ENCODE results near the gene PAMR1.

The PAMR1 gene

GRCh38 chr11:35390737-35391682 is 134.4 kb downstream of the PAMR1 start:
- peak; percentile 87 for DNase-seq (ENCODE audit: low read depth)

DNA sequence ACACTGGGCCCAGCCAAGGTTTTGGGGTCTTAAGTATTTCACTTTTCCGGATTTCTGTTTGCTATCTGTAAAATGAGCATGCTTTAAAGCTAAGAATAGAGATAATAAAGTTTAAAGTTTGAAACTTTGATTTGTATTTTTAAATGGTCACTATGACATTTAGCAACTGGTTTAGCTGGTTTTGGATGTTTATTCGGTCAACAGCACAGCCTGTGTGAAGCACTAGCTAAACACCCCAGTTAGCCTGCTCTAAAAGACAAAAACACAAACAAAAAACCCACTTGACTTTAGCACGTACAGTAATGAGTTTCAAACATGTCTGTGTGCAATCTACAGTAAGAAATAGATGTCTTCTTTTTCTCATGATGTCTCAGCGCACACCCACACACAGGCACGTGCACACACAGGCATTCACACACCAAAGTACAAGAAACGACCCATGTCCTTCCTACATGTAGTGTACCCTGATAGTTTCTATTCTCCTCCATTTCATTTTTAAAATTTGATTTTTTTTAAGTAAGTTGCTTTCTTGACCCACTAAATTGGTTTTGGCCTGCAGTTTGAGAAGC is 135.4 kb downstream of the PAMR1 start:
- DNase-seq (ENCODE audit: low read depth): no peak
- no peak for TF ChIP-seq CTCF (conservative IDR thresholded peaks at IDR 0.05; ENCODE audit: control insufficient read depth, insufficient read depth, low read depth, low read length)
- no peak overlapping the region for H3K4me3 ChIP-seq (ENCODE audit: control insufficient read depth, low read depth, low read length)

More at GRCh38 chr11:35390737-35391682, 134.4 kb downstream of the PAMR1 start:
- no peak for TF ChIP-seq CTCF (conservative IDR thresholded peaks at IDR 0.05; ENCODE audit: control insufficient read depth, insufficient read depth, low read depth, low read length)
- H3K4me3 ChIP-seq (ENCODE audit: control insufficient read depth, low read depth, low read length): no peak overlapping the region

GRCh38 chr11:35389112-35389511 is 136.3 kb downstream of the PAMR1 start:
- DNase-seq (ENCODE audit: low read depth): no peak
- H3K4me3 ChIP-seq (ENCODE audit: control insufficient read depth, low read depth, low read length): no peak overlapping the region
- TF ChIP-seq CTCF (conservative IDR thresholded peaks at IDR 0.05; ENCODE audit: control insufficient read depth, insufficient read depth, low read depth, low read length): no peak

- TF ChIP-seq CTCF (conservative IDR thresholded peaks at IDR 0.05; ENCODE audit: control insufficient read depth, insufficient read depth, low read depth, low read length): no peak
- no peak for DNase-seq (ENCODE audit: low read depth)
- H3K4me3 ChIP-seq (ENCODE audit: control insufficient read depth, low read depth, low read length): no peak overlapping the region
Observed at GRCh38 chr11:35388061-35388460, 137.4 kb downstream of the PAMR1 start.

- peak; percentile 55 for DNase-seq (ENCODE audit: low read depth)
- peak; percentile 56 for TF ChIP-seq CTCF (conservative IDR thresholded peaks at IDR 0.05; ENCODE audit: control insufficient read depth, insufficient read depth, low read depth, low read length)
- H3K4me3 ChIP-seq (ENCODE audit: control insufficient read depth, low read depth, low read length): no peak overlapping the region
Observed at GRCh38 chr11:35387111-35387982, 138.1 kb downstream of the PAMR1 start.

GRCh38 chr11:35383953-35384352 is 141.5 kb downstream of the PAMR1 start:
- no peak for DNase-seq (ENCODE audit: low read depth)
- H3K4me3 ChIP-seq (ENCODE audit: control insufficient read depth, low read depth, low read length): no peak overlapping the region
- no peak for TF ChIP-seq CTCF (conservative IDR thresholded peaks at IDR 0.05; ENCODE audit: control insufficient read depth, insufficient read depth, low read depth, low read length)
